ENCODE results near the gene FGD3. TPM values are rescaled to one million over a fixed set of nuclear protein-coding genes. Genes with fewer than 3 reads are reported as not detected.

Gene FGD3
- total and polyA plus RNA-seq, 9 donors, result 2.4 to 4.8 (median 3.2) TPM

- peaks cover 41% of the 10 kb centered on the region for H3K4me1 ChIP-seq (ENCODE audit: control insufficient read depth, insufficient read depth, low read length)
- no peaks in the 10 kb centered on the region for H3K36me3 ChIP-seq (ENCODE audit: control insufficient read depth, insufficient read depth, low read length)
- WGBS (ENCODE audit: insufficient coverage), result 32% methylated on average over 43 of the region's 53 CpGs
- peaks cover 6% of the 10 kb centered on the region for H3K27me3 ChIP-seq (ENCODE audit: control insufficient read depth, insufficient read depth, low read length)
- no peak overlapping the region for H3K27ac ChIP-seq (ENCODE audit: low read length)
- no peak for DNase-seq
- peak overlapping the region; percentile 26 for H3K4me3 ChIP-seq (ENCODE audit: low read length)
- no peaks in the 10 kb centered on the region for H3K9me3 ChIP-seq (replicated peaks; ENCODE audit: control insufficient read depth, low read depth, low read length)
Observed at GRCh38 chr9:93059011-93059714, 111.8 kb downstream of the FGD3 start.

GRCh38 chr9:93059715-93060578 lies 112.6 kb downstream of the FGD3 start:
- peaks cover 6% of the 10 kb centered on the region for H3K27me3 ChIP-seq (ENCODE audit: control insufficient read depth, insufficient read depth, low read length)
- no peaks in the 10 kb centered on the region for H3K9me3 ChIP-seq (replicated peaks; ENCODE audit: control insufficient read depth, low read depth, low read length)
- no peak for DNase-seq
- H3K27ac ChIP-seq (ENCODE audit: low read length), result no peak overlapping the region
- no peaks in the 10 kb centered on the region for H3K36me3 ChIP-seq (ENCODE audit: control insufficient read depth, insufficient read depth, low read length)
- peaks cover 42% of the 10 kb centered on the region for H3K4me1 ChIP-seq (ENCODE audit: control insufficient read depth, insufficient read depth, low read length)
- no peak overlapping the region for H3K4me3 ChIP-seq (ENCODE audit: low read length)
- WGBS (ENCODE audit: insufficient coverage), result 93% methylated on average over 5 of the region's 7 CpGs

GRCh38 chr9:93060746-93061259 lies 113.5 kb downstream of the FGD3 start:
- no CpG with 5 or more reads among the region's 8 CpGs for WGBS (ENCODE audit: insufficient coverage)
- H3K4me1 ChIP-seq (ENCODE audit: control insufficient read depth, insufficient read depth, low read length), result peaks cover 45% of the 10 kb centered on the region
- DNase-seq, result no peak
- no peak overlapping the region for H3K27ac ChIP-seq (ENCODE audit: low read length)
- H3K27me3 ChIP-seq (ENCODE audit: control insufficient read depth, insufficient read depth, low read length), result peaks cover 6% of the 10 kb centered on the region
- H3K36me3 ChIP-seq (ENCODE audit: control insufficient read depth, insufficient read depth, low read length), result no peaks in the 10 kb centered on the region
- H3K9me3 ChIP-seq (replicated peaks; ENCODE audit: control insufficient read depth, low read depth, low read length), result no peaks in the 10 kb centered on the region
- H3K4me3 ChIP-seq (ENCODE audit: low read length), result no peak overlapping the region

GRCh38 chr9:93061260-93061751 lies 114.0 kb downstream of the FGD3 start:
- 80% methylated on average over 4 of the region's 4 CpGs for WGBS (ENCODE audit: insufficient coverage)
- Histone ChIP-seq H3K4me3 (ENCODE audit: low read length) (no peak overlapping the region), H3K27me3 (ENCODE audit: control insufficient read depth, insufficient read depth, low read length) (peaks cover 6% of the 10 kb centered on the region), H3K27ac (ENCODE audit: low read length) (no peak overlapping the region), H3K9me3 (replicated peaks; ENCODE audit: control insufficient read depth, low read depth, low read length) (no peaks in the 10 kb centered on the region), H3K4me1 (ENCODE audit: control insufficient read depth, insufficient read depth, low read length) (peaks cover 45% of the 10 kb centered on the region), H3K36me3 (ENCODE audit: control insufficient read depth, insufficient read depth, low read length) (no peaks in the 10 kb centered on the region)
- DNase-seq, result no peak

- no peaks in the 10 kb centered on the region for H3K36me3 ChIP-seq (ENCODE audit: control insufficient read depth, insufficient read depth, low read length)
- no peak overlapping the region for H3K4me3 ChIP-seq (ENCODE audit: low read length)
- no peaks in the 10 kb centered on the region for H3K9me3 ChIP-seq (replicated peaks; ENCODE audit: control insufficient read depth, low read depth, low read length)
- peaks cover 45% of the 10 kb centered on the region for H3K4me1 ChIP-seq (ENCODE audit: control insufficient read depth, insufficient read depth, low read length)
- H3K27me3 ChIP-seq (ENCODE audit: control insufficient read depth, insufficient read depth, low read length), result peaks cover 6% of the 10 kb centered on the region
- WGBS (ENCODE audit: insufficient coverage), result 38% methylated on average over 14 of the region's 19 CpGs
- H3K27ac ChIP-seq (ENCODE audit: low read length), result no peak overlapping the region
- DNase-seq, result no peak
Observed at GRCh38 chr9:93061791-93062763, 114.8 kb downstream of the FGD3 start.

- no peaks in the 10 kb centered on the region for H3K9me3 ChIP-seq (replicated peaks; ENCODE audit: control insufficient read depth, low read depth, low read length)
- 66% methylated on average over 7 of the region's 12 CpGs for WGBS (ENCODE audit: insufficient coverage)
- peak; percentile 37 for DNase-seq
- H3K36me3 ChIP-seq (ENCODE audit: control insufficient read depth, insufficient read depth, low read length), result no peaks in the 10 kb centered on the region
- H3K27me3 ChIP-seq (ENCODE audit: control insufficient read depth, insufficient read depth, low read length), result no peaks in the 10 kb centered on the region
- no peak overlapping the region for H3K27ac ChIP-seq (ENCODE audit: low read length)
- peaks cover 36% of the 10 kb centered on the region for H3K4me1 ChIP-seq (ENCODE audit: control insufficient read depth, insufficient read depth, low read length)
- no peak overlapping the region for H3K4me3 ChIP-seq (ENCODE audit: low read length)
Observed at GRCh38 chr9:93064392-93065134, 117.2 kb downstream of the FGD3 start.

GRCh38 chr9:93065135-93065720 lies 117.9 kb downstream of the FGD3 start:
- Histone ChIP-seq H3K27me3 (ENCODE audit: control insufficient read depth, insufficient read depth, low read length) (no peaks in the 10 kb centered on the region), H3K9me3 (replicated peaks; ENCODE audit: control insufficient read depth, low read depth, low read length) (no peaks in the 10 kb centered on the region), H3K27ac (ENCODE audit: low read length) (no peak overlapping the region), H3K4me1 (ENCODE audit: control insufficient read depth, insufficient read depth, low read length) (peaks cover 30% of the 10 kb centered on the region), H3K36me3 (ENCODE audit: control insufficient read depth, insufficient read depth, low read length) (no peaks in the 10 kb centered on the region), H3K4me3 (ENCODE audit: low read length) (no peak overlapping the region)
- DNase-seq, result peak; percentile 37
- WGBS (ENCODE audit: insufficient coverage), result 41% methylated on average over 7 of the region's 15 CpGs

GRCh38 chr9:93066978-93067603 lies 119.8 kb downstream of the FGD3 start:
- WGBS (ENCODE audit: insufficient coverage), result 71% methylated on average over 3 of the region's 3 CpGs
- Histone ChIP-seq H3K4me3 (ENCODE audit: low read length) (no peak overlapping the region), H3K27me3 (ENCODE audit: control insufficient read depth, insufficient read depth, low read length) (no peaks in the 10 kb centered on the region), H3K9me3 (replicated peaks; ENCODE audit: control insufficient read depth, low read depth, low read length) (no peaks in the 10 kb centered on the region), H3K4me1 (ENCODE audit: control insufficient read depth, insufficient read depth, low read length) (peaks cover 20% of the 10 kb centered on the region), H3K27ac (ENCODE audit: low read length) (no peak overlapping the region), H3K36me3 (ENCODE audit: control insufficient read depth, insufficient read depth, low read length) (no peaks in the 10 kb centered on the region)
- DNase-seq, result no peak

All from muscle of leg (tissue), 11 donors.